Panc1 (cell line): Measurements from ENCODE around the gene FCGR3A. TPM values are rescaled to one million over a fixed set of nuclear protein-coding genes. Genes with fewer than 3 reads are reported as not detected.

ENCODE experiments used
- ATAC-seq: fragments of 200-7000 bp; cut with Tn5 transposase; 2 replicates; pipeline ENCODE4 v1.9.1; 2020; ENCODE audit warnings: mild to moderate bottlenecking, moderate library complexity
- BruUV-seq: library from RNA; stranded (reverse); fragments of 400-500 nt; replicated peaks from 2 replicates; lab custom pipeline; 2021; lab: Mats Ljungman, UMichigan
- CTCF ChIA-PET: fragments of 300-600 bp; sonication (Branson Sonifier 250); formaldehyde crosslinking; loops from one replicate; lab custom pipeline; 2022; ENCODE audit warnings: antibody characterized with exemption; lab: Charles Lee
- POLR2A ChIA-PET: fragments of 300-600 bp; sonication (Branson Sonifier 250); formaldehyde crosslinking; loops from one replicate; lab custom pipeline; 2022; ENCODE audit warnings: antibody characterized with exemption; lab: Charles Lee
- DNase-seq: peaks from one replicate; pipeline ENCODE4 v3.0.0-alpha.2; 2010; ENCODE audit warnings: low read depth, low spot score
- H3K27ac ChIP-seq: 2 replicates; pipeline ENCODE4 v1.5.1; 2011; ENCODE audit warnings: mild to moderate bottlenecking, low read length, inconsistent platforms
- H3K27me3 ChIP-seq: fragments of 200-500 bp; sonication (Bioruptor generic); 2 replicates; pipeline ENCODE4 v1.6.0; 2014; ENCODE audit warnings: low read length, inconsistent platforms; ENCODE audit not compliant: control insufficient read depth, insufficient read depth
- H3K36me3 ChIP-seq: fragments of 200-500 bp; sonication (Bioruptor generic); 2 replicates; pipeline ENCODE4 v1.5.1; 2014; ENCODE audit warnings: inconsistent platforms, mild to moderate bottlenecking, low read length, moderate library complexity; ENCODE audit not compliant: control insufficient read depth, insufficient read depth
- H3K4me1 ChIP-seq: 2 replicates; pipeline ENCODE4 v1.5.1; 2011; ENCODE audit warnings: inconsistent platforms, mild to moderate bottlenecking, low read length, moderate library complexity; ENCODE audit not compliant: control insufficient read depth, insufficient read depth
- H3K4me3 ChIP-seq, 2 experiments: 2 replicates each; pipeline ENCODE4 v1.5.1; 2011 to 2012; ENCODE audit warnings: low read depth in 2 of 2, low read length in 2 of 2, mild to moderate bottlenecking in 2 of 2, inconsistent platforms in 1 of 2, moderate library complexity in 1 of 2
- H3K9me3 ChIP-seq: fragments of 200-500 bp; sonication (Bioruptor generic); 2 replicates; pipeline ENCODE4 v1.5.1; 2014; ENCODE audit warnings: low read depth, mild to moderate bottlenecking, inconsistent platforms, low read length, moderate library complexity; ENCODE audit not compliant: control insufficient read depth, insufficient read depth
- POLR2AphosphoS5 ChIP-seq: IDR thresholded peaks from 2 replicates; pipeline ENCODE4 v1.6.1; 2012; ENCODE audit warnings: mild to moderate bottlenecking, low read depth, low read length, moderate library complexity
- REST ChIP-seq, 2 experiments: IDR thresholded peaks; 2 replicates each; pipeline ENCODE4 v1.6.1; 2011 to 2012; ENCODE audit warnings: low read depth in 2 of 2, control low read depth in 1 of 2, low read length in 1 of 2, mild to moderate bottlenecking in 1 of 2, moderate library complexity in 1 of 2; ENCODE audit not compliant: insufficient read depth in 1 of 2
- SIN3A ChIP-seq: IDR thresholded peaks from 2 replicates; pipeline ENCODE4 v1.6.1; 2012; ENCODE audit warnings: low read depth, mild to moderate bottlenecking, low read length, moderate library complexity, borderline replicate concordance; ENCODE audit not compliant: insufficient read depth
- TCF7L2 ChIP-seq: IDR thresholded peaks from 2 replicates; pipeline ENCODE4 v1.6.1; 2011; ENCODE audit warnings: mild to moderate bottlenecking, low read depth, low read length, inconsistent platforms
- in situ Hi-C: cut with HindIII; loops from 2 replicates; pipeline ENCODE4 v1.10.0; 2016; ENCODE audit warnings: low sequenced_read_pairs, low pct_unique_long_range_greater_than_20kb
- intact Hi-C: fragments of 100-400 bp; cut with micrococcal nuclease; formaldehyde crosslinking; loops from one replicate; pipeline ENCODE4 v1.10.0; 2022; ENCODE audit not compliant: unreplicated experiment
- total RNA-seq: library from RNA; stranded (reverse); gene quantifications from one replicate; pipeline ENCODE4 v1.2.1, GENCODE V29; 2021; ENCODE audit not compliant: unreplicated experiment
- TF ChIP-seq, protein P1 (sequence below): fragments of 450-650 bp; IDR thresholded peaks from 2 replicates; pipeline ENCODE4 v1.5.1; 2017; ENCODE audit warnings: mild to moderate bottlenecking

The FCGR3A gene
- total RNA-seq, 1 experiment from 2014 or later = 0.13 TPM

DNA sequence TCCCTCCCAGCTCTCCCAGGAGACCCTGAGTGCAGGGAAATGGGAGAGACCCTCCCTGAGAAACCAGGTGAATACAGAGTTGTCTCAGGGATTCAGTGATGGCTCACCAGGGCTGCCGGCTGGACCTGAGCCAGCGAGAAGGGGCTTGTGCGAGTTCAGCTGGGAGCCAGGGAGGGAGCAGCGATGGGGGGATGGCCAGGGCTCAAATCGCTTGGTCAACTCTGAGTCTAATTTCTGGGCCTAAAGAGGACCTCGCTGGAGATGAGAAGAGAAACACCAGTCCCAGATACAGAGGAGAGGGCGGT lies 37.9 kb downstream of the FCGR3A start:
- CTCF ChIA-PET = no interaction called here
- POLR2A ChIA-PET = no interaction called here
- TF ChIP-seq, protein P1, sequence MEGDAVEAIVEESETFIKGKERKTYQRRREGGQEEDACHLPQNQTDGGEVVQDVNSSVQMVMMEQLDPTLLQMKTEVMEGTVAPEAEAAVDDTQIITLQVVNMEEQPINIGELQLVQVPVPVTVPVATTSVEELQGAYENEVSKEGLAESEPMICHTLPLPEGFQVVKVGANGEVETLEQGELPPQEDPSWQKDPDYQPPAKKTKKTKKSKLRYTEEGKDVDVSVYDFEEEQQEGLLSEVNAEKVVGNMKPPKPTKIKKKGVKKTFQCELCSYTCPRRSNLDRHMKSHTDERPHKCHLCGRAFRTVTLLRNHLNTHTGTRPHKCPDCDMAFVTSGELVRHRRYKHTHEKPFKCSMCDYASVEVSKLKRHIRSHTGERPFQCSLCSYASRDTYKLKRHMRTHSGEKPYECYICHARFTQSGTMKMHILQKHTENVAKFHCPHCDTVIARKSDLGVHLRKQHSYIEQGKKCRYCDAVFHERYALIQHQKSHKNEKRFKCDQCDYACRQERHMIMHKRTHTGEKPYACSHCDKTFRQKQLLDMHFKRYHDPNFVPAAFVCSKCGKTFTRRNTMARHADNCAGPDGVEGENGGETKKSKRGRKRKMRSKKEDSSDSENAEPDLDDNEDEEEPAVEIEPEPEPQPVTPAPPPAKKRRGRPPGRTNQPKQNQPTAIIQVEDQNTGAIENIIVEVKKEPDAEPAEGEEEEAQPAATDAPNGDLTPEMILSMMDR = no peak
- TF ChIP-seq TCF7L2 (no peak), SIN3A (no peak), REST (IDR thresholded peaks at IDR 0.05; ENCODE audit: insufficient read depth in 1 of 2, low read depth in 2 of 2, low read length in 1 of 2) (no peak), POLR2AphosphoS5 (no peak)
- no peak overlapping the region for H3K4me3 ChIP-seq
- H3K27me3 ChIP-seq = no peaks in the 10 kb centered on the region
- no peaks in the 10 kb centered on the region for H3K36me3 ChIP-seq
- intact Hi-C loops = no loop called here
- no peaks in the 10 kb centered on the region for H3K9me3 ChIP-seq
- DNase-seq = no peak
- no TSS peak for BruUV-seq
- ATAC-seq = no peak
- H3K27ac ChIP-seq = no peak overlapping the region
- no peaks in the 10 kb centered on the region for H3K4me1 ChIP-seq
- in situ Hi-C loops = no loop called here

- Histone ChIP-seq H3K27me3 (no peaks in the 10 kb centered on the region), H3K4me1 (no peaks in the 10 kb centered on the region), H3K9me3 (no peaks in the 10 kb centered on the region), H3K36me3 (no peaks in the 10 kb centered on the region), H3K27ac (no peak overlapping the region), H3K4me3 (no peak overlapping the region)
- CTCF ChIA-PET = no interaction called here
- POLR2A ChIA-PET = no interaction called here
- DNase-seq = no peak
- no peak for ATAC-seq
- BruUV-seq = no TSS peak
- intact Hi-C loops = no loop called here
- no peak for TF ChIP-seq SIN3A
- in situ Hi-C loops = no loop called here
These were observed 38.4 kb downstream of the FCGR3A start for GRCh38 chr1:161511018-161511755.

DNA sequence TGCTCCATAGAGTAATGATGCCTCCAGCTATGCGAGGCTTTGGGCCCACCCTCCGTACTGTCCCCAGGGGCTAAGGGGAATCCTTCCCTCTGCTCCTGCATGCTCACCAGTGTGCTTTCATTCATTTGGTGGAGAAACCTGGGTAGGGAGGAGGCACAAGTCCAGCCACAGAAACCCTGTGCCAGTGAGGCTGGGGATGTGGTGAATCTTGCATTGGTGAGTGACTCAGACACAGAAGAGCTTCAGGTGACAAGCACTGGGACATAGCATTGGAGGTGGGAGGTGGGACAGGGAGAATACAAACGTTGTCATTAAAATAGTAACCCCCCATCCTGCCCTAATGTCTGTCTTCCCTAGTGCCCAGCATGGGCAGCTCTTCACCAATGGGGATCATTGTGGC lies 39.1 kb downstream of the FCGR3A start:
- no peak overlapping the region for H3K27ac ChIP-seq
- H3K36me3 ChIP-seq = no peaks in the 10 kb centered on the region
- H3K9me3 ChIP-seq = no peaks in the 10 kb centered on the region
- ChIA-PET POLR2A (no interaction called here), CTCF (no interaction called here)
- no peak for ATAC-seq
- no peak for TF ChIP-seq REST (IDR thresholded peaks at IDR 0.05; ENCODE audit: insufficient read depth in 1 of 2, low read depth in 2 of 2, low read length in 1 of 2)
- TF ChIP-seq TCF7L2 = no peak
- TF ChIP-seq POLR2AphosphoS5 = no peak
- TF ChIP-seq, protein P1 = no peak
- no peak for TF ChIP-seq SIN3A
- H3K4me3 ChIP-seq = no peak overlapping the region
- no peak for DNase-seq
- no TSS peak for BruUV-seq
- in situ Hi-C loops = no loop called here
- no peaks in the 10 kb centered on the region for H3K4me1 ChIP-seq
- H3K27me3 ChIP-seq = no peaks in the 10 kb centered on the region
- intact Hi-C loops = no loop called here
